Measurements from ENCODE around the gene QARS1. TPM values are rescaled to one million over a fixed set of nuclear protein-coding genes. Genes with fewer than 3 reads are reported as not detected.

QARS1 gene
- total RNA-seq, 4 donors from 2014 or later = 295 to 361 (median 342) TPM

DNA sequence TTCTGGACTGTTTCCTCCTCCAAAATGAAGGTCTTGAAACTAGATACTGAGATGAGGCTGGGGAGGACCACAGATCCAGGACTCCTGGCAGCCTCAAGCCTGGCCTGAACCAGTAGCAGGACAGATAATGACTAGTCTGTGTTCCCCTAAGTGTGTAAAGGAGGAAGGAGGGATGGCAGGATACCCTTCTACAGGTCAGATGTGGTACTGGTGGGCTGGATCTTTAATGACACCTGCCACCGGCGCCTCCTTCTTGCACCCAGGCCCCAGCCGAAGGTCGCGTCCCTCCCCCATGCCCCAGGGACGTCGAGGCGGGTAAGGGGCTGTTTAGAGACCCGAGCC lies 15.5 kb upstream of the QARS1 start:
- no peak for DNase-seq
- H3K4me3 ChIP-seq = peak overlapping the region; percentile 96 to 100 (median 96)
- no peaks in the 10 kb centered on the region for H3K27me3 ChIP-seq
- H3K9me3 ChIP-seq = no peaks in the 10 kb centered on the region
- H3K36me3 ChIP-seq = peaks cover 0 to 68% (median 0%) of the 10 kb centered on the region in 3 donors
- TF ChIP-seq, protein P1, sequence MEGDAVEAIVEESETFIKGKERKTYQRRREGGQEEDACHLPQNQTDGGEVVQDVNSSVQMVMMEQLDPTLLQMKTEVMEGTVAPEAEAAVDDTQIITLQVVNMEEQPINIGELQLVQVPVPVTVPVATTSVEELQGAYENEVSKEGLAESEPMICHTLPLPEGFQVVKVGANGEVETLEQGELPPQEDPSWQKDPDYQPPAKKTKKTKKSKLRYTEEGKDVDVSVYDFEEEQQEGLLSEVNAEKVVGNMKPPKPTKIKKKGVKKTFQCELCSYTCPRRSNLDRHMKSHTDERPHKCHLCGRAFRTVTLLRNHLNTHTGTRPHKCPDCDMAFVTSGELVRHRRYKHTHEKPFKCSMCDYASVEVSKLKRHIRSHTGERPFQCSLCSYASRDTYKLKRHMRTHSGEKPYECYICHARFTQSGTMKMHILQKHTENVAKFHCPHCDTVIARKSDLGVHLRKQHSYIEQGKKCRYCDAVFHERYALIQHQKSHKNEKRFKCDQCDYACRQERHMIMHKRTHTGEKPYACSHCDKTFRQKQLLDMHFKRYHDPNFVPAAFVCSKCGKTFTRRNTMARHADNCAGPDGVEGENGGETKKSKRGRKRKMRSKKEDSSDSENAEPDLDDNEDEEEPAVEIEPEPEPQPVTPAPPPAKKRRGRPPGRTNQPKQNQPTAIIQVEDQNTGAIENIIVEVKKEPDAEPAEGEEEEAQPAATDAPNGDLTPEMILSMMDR (IDR thresholded peaks at IDR 0.05) = peak in 1 of 6 experiments; percentile 5
- TF ChIP-seq POLR2A (IDR thresholded peaks at IDR 0.05) = no peak
- H3K4me1 ChIP-seq = peaks cover 4 to 14% (median 8%) of the 10 kb centered on the region in 4 donors
- H3K27ac ChIP-seq = peak overlapping the region; percentile 92 to 97 (median 93)

DNA sequence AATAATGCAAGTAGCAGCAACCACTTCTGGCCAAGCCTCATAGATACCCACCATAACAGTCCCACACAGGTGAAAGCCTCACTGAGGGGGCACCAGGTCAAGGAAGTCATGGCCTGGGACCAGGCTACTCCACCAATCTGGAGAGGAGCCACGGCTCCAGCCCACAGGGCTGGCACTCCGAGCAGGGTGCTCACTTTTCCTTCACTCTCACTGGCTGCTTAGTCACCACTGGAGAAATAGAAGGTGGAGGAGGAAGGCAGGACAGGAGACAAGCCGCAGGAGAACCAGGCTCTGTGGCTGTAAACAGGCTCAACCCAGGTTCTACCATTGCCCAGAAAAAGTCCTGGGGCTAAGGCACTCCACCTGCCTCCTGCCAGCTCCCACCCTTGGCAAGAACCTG lies 14.9 kb upstream of the QARS1 start:
- Histone ChIP-seq H3K36me3 (peaks cover 0 to 68% (median 0%) of the 10 kb centered on the region in 3 donors), H3K4me1 (peaks cover 4 to 14% (median 8%) of the 10 kb centered on the region in 4 donors), H3K27me3 (no peaks in the 10 kb centered on the region), H3K9me3 (no peaks in the 10 kb centered on the region), H3K27ac (peak overlapping the region in 3 of 4 donors; percentile 92 to 97 (median 93)), H3K4me3 (peak overlapping the region in 2 of 4 donors; percentile 97 to 100)
- no peak for DNase-seq
- TF ChIP-seq, protein P1 (IDR thresholded peaks at IDR 0.05) = no peak
- TF ChIP-seq POLR2A (IDR thresholded peaks at IDR 0.05) = no peak

DNA sequence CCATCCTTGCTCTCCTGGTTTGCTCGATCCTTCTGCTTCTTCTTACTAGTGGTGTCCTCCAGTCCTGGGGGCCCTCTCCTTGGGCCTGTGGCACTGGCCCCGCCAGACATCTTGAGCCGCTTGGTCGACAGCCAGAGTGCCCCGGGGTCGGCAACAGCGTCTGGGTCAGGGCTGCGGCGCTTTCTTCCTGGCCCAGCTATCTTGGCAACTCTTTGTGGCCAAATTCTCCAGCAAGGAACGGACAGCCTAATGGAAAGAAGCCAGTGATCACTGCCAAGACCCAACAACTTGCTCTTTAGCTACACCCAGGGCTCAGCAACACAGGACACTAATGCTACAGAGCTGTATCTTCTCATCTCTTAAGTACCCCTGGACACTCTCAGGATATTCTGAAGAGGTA lies 14.5 kb upstream of the QARS1 start:
- Histone ChIP-seq H3K4me1 (peaks cover 4 to 14% (median 8%) of the 10 kb centered on the region in 4 donors), H3K36me3 (peaks cover 0 to 68% (median 0%) of the 10 kb centered on the region in 3 donors), H3K4me3 (peak overlapping the region in 1 of 4 donors; percentile 97), H3K27ac (peak overlapping the region in 2 of 4 donors; percentile 92 to 97), H3K9me3 (no peaks in the 10 kb centered on the region), H3K27me3 (no peaks in the 10 kb centered on the region)
- TF ChIP-seq, protein P1 (IDR thresholded peaks at IDR 0.05) = no peak
- no peak for TF ChIP-seq POLR2A (IDR thresholded peaks at IDR 0.05)
- DNase-seq = no peak

DNA sequence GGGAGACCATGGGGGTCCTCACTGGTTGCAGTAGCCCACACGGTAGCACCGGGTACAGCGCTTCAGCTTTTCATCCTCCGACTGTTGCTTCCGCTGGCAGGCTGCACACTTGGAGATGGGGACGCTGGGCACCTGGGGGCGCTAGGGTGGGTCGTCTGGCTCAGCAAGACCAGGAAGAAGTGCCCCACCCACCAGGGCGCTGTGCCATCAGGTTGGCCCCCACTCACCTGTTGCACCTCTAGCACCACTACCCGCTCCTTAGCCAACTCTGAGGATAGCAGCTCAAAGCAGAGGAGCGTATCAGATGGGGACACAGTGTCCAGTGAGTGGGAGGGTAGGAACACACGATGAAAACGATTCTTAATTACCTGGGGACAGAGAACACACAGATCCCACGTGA lies 7.7 kb upstream of the QARS1 start:
- no peak for DNase-seq
- Histone ChIP-seq H3K4me3 (no peak overlapping the region), H3K27ac (no peak overlapping the region), H3K4me1 (peaks cover 0 to 9% (median 2%) of the 10 kb centered on the region in 4 donors), H3K27me3 (no peaks in the 10 kb centered on the region), H3K9me3 (no peaks in the 10 kb centered on the region), H3K36me3 (peaks cover 0 to 94% (median 0%) of the 10 kb centered on the region in 3 donors)
- TF ChIP-seq POLR2A (IDR thresholded peaks at IDR 0.05) = no peak
- TF ChIP-seq, protein P1 (IDR thresholded peaks at IDR 0.05) = no peak

DNA sequence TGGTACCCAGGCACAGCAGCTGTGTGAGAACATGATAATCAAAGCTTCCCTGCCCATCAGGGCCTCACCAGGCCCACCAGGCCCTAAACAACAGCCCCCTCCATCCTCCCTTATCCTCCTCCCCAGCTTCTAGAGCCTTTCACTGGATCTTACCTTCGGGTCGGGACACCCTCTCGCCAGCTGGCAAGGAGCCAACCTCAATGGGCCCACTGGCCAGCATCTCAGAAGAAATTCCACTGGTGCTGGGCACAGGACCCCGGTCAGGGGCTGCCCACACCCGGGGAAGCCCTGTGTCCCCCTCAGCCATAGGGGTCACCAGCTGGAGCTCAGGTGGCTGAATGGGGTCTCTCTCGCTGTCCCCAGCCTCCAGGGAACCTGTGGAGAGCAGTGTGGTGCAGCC lies 6.8 kb upstream of the QARS1 start:
- no peaks in the 10 kb centered on the region for H3K27me3 ChIP-seq
- no peak for DNase-seq
- no peak overlapping the region for H3K4me3 ChIP-seq
- no peak for TF ChIP-seq POLR2A (IDR thresholded peaks at IDR 0.05)
- TF ChIP-seq, protein P1 (IDR thresholded peaks at IDR 0.05) = no peak
- no peak overlapping the region for H3K27ac ChIP-seq
- H3K4me1 ChIP-seq = peaks cover 0 to 9% (median 2%) of the 10 kb centered on the region in 4 donors
- no peaks in the 10 kb centered on the region for H3K9me3 ChIP-seq
- H3K36me3 ChIP-seq = peaks cover 0 to 85% (median 0%) of the 10 kb centered on the region in 3 donors

DNA sequence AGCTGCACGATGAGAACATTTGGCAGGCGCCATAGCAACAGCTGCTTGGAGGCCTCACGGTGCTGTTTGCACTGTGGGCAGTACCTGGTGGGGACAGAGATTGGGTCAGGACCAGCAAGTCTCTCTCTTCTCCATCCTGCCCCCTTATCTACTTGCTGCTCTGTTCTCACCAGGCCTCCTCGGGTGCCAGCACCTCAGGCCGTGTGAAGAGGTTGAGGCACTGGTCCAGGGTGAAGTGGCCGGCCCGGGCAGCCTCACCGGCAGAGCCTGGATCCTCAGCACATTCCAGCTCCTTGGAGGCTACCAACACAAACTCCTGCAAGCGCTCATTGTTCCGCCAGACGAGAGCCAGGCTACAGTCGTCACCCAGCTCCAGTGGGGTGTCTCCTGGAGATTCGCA lies 6.2 kb upstream of the QARS1 start:
- Histone ChIP-seq H3K9me3 (no peaks in the 10 kb centered on the region), H3K4me3 (no peak overlapping the region), H3K27me3 (no peaks in the 10 kb centered on the region), H3K27ac (no peak overlapping the region), H3K36me3 (peaks cover 0 to 79% (median 0%) of the 10 kb centered on the region in 3 donors), H3K4me1 (peaks cover 0 to 11% (median 2%) of the 10 kb centered on the region in 4 donors)
- DNase-seq = no peak
- TF ChIP-seq, protein P1 (IDR thresholded peaks at IDR 0.05) = no peak
- no peak for TF ChIP-seq POLR2A (IDR thresholded peaks at IDR 0.05)

All from Peyer's patch (tissue), 4 donors.